ENCODE results near the gene STK35. TPM values are rescaled to one million over a fixed set of nuclear protein-coding genes. Genes with fewer than 3 reads are reported as not detected.

The STK35 gene
- total and polyA plus RNA-seq, 2 of the 8 experiments (the other 6 are each of a cell fraction or from before 2014, with no cell fraction given) = 24.9 to 45.0 TPM

DNA sequence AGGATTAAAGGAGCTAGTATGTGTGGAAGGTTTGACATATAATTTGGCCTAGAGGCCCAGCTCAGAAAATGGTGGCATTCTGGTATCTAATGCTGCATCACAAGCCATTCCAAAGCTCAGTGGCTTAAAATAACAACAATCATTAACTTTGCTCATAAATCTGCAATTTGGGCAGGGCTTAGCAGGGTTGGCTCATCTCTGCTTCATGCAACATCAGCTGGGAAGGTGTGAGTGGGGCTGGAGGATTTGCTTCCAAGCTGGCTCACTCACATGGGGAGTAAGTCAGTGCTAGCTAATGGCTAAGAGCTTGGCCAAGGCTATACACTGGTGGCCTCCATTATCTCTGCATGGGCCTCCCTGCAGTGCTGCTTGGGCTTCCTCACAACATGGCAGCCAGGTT is 48.0 kb upstream of the STK35 start (continued):
- TF ChIP-seq CHD7 (IDR thresholded peaks at IDR 0.05; ENCODE audit: insufficient replicate concordance, low read length) (no peak), CTCF (IDR thresholded peaks at IDR 0.05; ENCODE audit: control extremely low read depth in 1 of 3, insufficient read depth in 1 of 3, low read depth in 1 of 3, low read length in 3 of 3) (no peak), FOSL1 (IDR thresholded peaks at IDR 0.05; ENCODE audit: insufficient read depth, low read depth, low read length) (no peak), EP300 (IDR thresholded peaks at IDR 0.05; ENCODE audit: borderline replicate concordance in 1 of 2, low read depth in 2 of 2, low read length in 2 of 2) (no peak), EGR1 (IDR thresholded peaks at IDR 0.05; ENCODE audit: borderline replicate concordance, low read depth, low read length) (no peak), ASH2L (IDR thresholded peaks at IDR 0.05; ENCODE audit: low read length) (no peak)
- TF ChIP-seq, protein P1, sequence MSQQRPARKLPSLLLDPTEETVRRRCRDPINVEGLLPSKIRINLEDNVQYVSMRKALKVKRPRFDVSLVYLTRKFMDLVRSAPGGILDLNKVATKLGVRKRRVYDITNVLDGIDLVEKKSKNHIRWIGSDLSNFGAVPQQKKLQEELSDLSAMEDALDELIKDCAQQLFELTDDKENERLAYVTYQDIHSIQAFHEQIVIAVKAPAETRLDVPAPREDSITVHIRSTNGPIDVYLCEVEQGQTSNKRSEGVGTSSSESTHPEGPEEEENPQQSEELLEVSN (IDR thresholded peaks at IDR 0.05) = no peak
